Measurements from ENCODE around the gene GTPBP4. TPM values are rescaled to one million over a fixed set of nuclear protein-coding genes. Genes with fewer than 3 reads are reported as not detected.

Gene GTPBP4
- total and polyA plus RNA-seq, 2 of the 8 experiments (the other 6 are each of a cell fraction or from before 2014, with no cell fraction given): 16.9 to 98.1 TPM

DNA sequence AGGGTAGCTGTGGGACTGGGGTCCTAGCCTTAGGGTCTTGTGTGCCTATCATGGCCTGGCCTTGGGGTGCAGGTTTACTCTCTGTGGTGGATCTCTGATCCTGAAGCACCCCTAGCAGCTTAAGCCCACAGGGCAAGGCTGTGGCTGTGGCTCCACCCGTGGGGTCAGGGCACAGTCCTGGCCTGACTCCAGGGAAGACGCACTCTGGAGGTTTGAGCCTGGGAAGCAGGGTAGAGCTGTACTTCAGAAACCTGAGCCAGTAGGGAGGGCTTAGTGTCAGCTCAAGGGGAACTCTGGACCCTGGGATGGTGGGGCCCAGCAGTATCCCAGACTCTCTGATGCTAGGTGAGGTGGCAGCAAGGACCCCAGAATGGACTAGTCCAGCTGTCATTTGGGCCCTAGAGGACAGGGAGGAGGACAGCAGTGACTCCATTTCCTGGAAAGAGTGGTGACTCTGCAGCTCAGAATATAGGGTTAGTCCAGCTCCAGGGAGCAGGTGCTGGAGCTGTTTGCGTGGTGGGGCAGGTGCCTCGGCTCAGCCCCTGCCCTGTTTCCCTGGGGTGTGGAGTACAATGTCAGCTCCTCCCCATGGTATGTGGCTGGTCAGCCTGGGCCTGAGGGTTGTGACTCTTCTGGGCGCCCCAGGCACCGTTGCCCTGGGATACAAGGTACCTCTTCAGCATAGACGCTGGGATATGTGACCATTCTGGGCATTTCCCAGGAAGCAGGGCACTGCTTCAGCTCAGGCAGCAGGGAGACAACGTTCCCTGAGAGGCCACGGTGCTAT, 15.8 kb downstream of the GTPBP4 start:
- CTCF ChIA-PET (ENCODE audit: partially characterized antibody): interaction anchor here (1.2 kb wide), 2 partner anchors 8 to 71 kb away, joined by 3 to 4 read pairs; no protein-coding TSS in a partner anchor
- Histone ChIP-seq H2AK5ac (ENCODE audit: low read depth, low read length) (no peak overlapping the region), H3K23ac (ENCODE audit: insufficient read length) (no peak overlapping the region), H3K56ac (replicated peaks; ENCODE audit: insufficient read length, low read depth, low read length) (no peak overlapping the region), H2BK12ac (ENCODE audit: low read depth, low read length) (no peak overlapping the region), H3K18ac (ENCODE audit: extremely low read depth, low read length) (no peak overlapping the region), H4K8ac (ENCODE audit: extremely low read depth, insufficient read depth, low read length) (no peak overlapping the region), H3K27me3 (replicated peaks in 1 of 4; ENCODE audit: control insufficient read depth in 3 of 4, extremely low read depth in 1 of 4, insufficient read depth in 3 of 4, low read length in 3 of 4) (no peaks in the 10 kb centered on the region), H4K91ac (replicated peaks; ENCODE audit: insufficient read length, low read length) (no peak overlapping the region), H3K36me3 (ENCODE audit: control insufficient read depth in 2 of 4, insufficient read depth in 4 of 4, low read length in 3 of 4) (peaks cover 44 to 96% (median 73%) of the 10 kb centered on the region in 4 experiments), H3K79me2 (ENCODE audit: control insufficient read depth in 1 of 2, insufficient read depth in 2 of 2, low read length in 2 of 2) (peaks cover 0 to 46% of the 10 kb centered on the region in 2 experiments; a peak in 3 of 4 replicates), H3K9me3 (ENCODE audit: insufficient read depth in 2 of 2, low read depth in 1 of 2, low read length in 1 of 2) (no peaks in the 10 kb centered on the region; a peak in 1 of 4 replicates), H3K14ac (ENCODE audit: insufficient read length) (no peak overlapping the region), H3K4me3 (ENCODE audit: extremely low read depth in 1 of 4, insufficient read depth in 2 of 4, low read depth in 3 of 4, low read length in 4 of 4) (no peak overlapping the region), H4K20me1 (replicated peaks in 1 of 2; ENCODE audit: control insufficient read depth in 1 of 2, insufficient read depth in 2 of 2, low read length in 2 of 2) (peaks cover 10 to 18% of the 10 kb centered on the region in 2 experiments), H2BK20ac (ENCODE audit: low read length) (no peak overlapping the region), H3K4me2 (ENCODE audit: insufficient read depth in 1 of 2, low read depth in 2 of 2, low read length in 2 of 2) (no peak overlapping the region), H2AFZ (ENCODE audit: low read length) (no peak overlapping the region), H3K23me2 (ENCODE audit: low read depth, low read length) (no peaks in the 10 kb centered on the region), H2BK5ac (ENCODE audit: low read depth, low read length) (no peak overlapping the region), H3K4me1 (replicated peaks in 1 of 4; ENCODE audit: control insufficient read depth in 3 of 4, insufficient read depth in 4 of 4, low read length in 3 of 4) (no peaks in the 10 kb centered on the region), H2BK15ac (ENCODE audit: low read length) (no peak overlapping the region), H3K27ac (ENCODE audit: low read depth, low read length) (no peak overlapping the region; the same call in 1 of the 2 replicates), H3K79me1 (ENCODE audit: low read depth, low read length) (peaks cover 6% of the 10 kb centered on the region), H3K4ac (replicated peaks; ENCODE audit: insufficient read length, low read depth, low read length) (no peak overlapping the region), H4K5ac (ENCODE audit: insufficient read length, low read depth, low read length) (no peak overlapping the region), H3K9ac (replicated peaks in 1 of 4; ENCODE audit: extremely low read depth in 1 of 4, low read depth in 3 of 4, low read length in 3 of 4) (no peak overlapping the region), H2BK120ac (replicated peaks; ENCODE audit: low read depth, low read length) (no peak overlapping the region)
- 90% methylated on average over 9 of the region's 9 CpGs; no CpG with 5 or more reads in 1 of the 2 experiments for WGBS, 2 experiments (ENCODE audit: extremely low coverage in 1 of 2, insufficient coverage in 1 of 2, insufficient read length in 1 of 2, insufficient replicate concordance in 2 of 2, low coverage in 1 of 2, low lambda C conversion rate in 2 of 2, missing lambda C conversion rate in 1 of 2)
- FAIRE-seq (no peak), DNase-seq (ENCODE audit: low read depth in 1 of 2, low spot score in 2 of 2) (no peak)
- POLR2A ChIA-PET (ENCODE audit: partially characterized antibody): interaction anchor here (0.7 to 4.0 kb wide), 11 partner anchors 9 to 173 kb away, joined by 3 to 28 read pairs (median 5); partner anchors contain the start of genes GTPBP4 and IDI1
- TF ChIP-seq ZNF274 (IDR thresholded peaks at IDR 0.05; ENCODE audit: borderline replicate concordance, extremely low read depth, low read length) (no peak), POLR2AphosphoS5 (IDR thresholded peaks at IDR 0.05; ENCODE audit: low read depth, low read length) (peak; percentile 32; the same call in 1 of the 2 replicates), RBBP5 (IDR thresholded peaks at IDR 0.05; ENCODE audit: borderline replicate concordance, low read depth, low read length) (no peak)

Data from H1 (cell line).